HG03558 (cell line): ENCODE measurements around the gene NOTCH1.
"Not testable (repeated sequence)": the region's sequence is repeated elsewhere in the genome, so short reads cannot be mapped to it uniquely, and the experiment has no call there.

Experiments
- ATAC-seq: cut with Tn5 transposase; IDR thresholded peaks from one replicate; pipeline ENCODE4 v1.9.1; 2021; ENCODE audit warnings: moderate number of reproducible peaks; ENCODE audit not compliant: unreplicated experiment; ENCODE audit errors: extremely low read depth

NOTCH1 gene

DNA sequence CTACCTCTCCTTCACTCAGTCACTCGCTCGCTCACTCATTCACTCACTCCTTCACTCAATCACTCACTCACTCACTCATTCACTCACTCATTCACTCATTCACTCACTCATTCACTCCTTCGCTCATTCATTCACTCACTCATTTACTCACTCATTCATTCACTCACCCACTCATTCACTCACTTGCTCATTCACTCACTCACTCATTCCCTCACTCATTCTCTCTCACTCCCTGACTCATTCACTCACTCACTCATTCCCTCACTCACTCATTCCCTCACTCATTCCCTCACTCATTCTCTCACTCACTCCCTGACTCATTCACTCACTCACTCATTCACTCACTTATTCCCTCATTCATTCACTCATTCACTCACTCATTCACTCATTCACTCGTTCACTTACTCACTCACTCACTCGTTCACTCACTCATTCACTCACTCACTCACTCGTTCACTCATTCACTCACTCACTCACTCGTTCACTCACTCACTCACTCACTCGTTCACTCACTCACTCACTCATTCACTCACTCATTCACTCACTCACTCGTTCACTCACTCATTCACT, 33.9 kb upstream of the NOTCH1 start:
- not testable (repeated sequence) for ATAC-seq

DNA sequence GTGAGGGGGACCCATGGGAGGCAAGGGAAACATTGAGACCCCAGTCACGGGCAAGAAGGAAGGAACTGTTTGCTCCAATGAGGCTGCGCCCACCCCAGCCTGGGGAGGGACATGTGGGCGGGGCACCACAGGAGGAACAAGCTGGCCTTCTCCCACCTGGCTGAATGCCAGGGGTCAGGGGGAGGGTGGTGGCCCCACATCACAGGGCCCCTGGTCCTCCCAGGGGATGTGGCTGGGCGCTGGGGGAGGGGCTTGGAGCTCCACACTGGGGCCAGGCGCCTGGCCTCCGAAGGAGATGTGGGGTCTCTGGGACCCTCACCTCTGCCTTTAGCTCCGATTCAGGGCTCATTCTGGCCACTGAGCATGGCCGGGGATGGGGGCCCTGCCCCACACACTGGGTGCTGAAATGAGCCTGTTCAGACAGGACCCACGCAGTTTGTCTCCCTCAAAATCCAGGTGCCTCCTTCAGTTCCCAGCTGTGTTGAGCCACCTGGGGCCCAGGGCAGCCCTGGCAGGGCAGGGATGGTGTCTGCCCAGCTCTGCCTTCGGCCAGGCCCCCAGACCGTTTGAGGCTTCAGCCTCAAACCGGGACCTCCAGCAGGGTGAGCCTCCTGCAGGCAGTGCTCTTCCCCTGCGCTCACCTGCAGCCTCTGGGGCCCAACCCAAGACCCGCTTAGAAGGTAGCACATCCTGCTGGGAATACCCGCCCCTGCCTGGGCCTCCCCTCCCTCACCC, 33.2 kb upstream of the NOTCH1 start:
- ATAC-seq, result no peak

DNA sequence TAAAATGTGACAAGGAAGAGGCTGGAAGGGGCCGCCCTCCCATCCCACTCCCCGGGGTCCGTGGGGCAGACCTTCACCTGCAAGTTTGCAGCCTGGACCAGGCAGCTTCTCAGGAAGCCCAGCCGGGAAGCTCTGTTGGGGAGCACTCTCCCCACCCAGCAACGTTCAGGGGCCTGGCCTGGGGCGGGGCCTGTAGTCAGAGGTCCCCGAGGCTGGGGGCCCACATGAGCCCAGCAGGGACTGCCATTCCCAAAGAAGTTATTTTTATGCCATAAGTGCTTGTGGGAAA, 32.7 kb upstream of the NOTCH1 start:
- ATAC-seq, result no peak

DNA sequence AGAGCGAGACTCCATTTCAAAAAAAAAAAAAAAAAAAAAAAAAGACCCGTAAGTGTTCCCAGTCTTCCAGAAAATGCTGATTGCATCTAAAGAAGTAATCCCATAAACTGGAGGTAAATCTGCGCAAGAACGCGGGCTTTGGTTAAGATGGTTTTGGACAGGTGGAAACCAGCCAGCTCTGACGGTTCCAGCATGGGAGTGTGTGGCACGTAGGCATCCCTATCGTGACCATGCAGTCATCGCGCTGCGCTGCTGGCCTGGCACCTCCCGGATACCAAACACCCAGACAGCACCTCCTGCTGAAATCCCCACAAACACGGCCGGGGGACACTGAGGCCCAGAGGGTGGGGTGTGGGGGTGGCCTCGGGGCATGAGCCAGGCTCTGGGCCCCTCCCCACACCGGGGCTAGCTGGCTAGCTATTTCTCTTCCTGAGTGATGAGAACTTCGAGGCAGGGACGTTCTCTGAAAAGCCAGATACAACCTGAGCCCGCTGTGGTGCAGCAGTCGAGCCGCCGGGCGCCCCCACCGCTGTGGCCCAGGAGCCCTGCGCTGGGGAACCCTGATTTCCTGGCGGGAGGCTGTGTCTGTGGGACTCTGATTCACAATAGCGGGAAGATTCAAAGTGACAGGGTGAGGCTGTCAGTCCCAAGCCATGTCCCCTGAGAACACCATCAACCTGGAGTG, 32.2 kb upstream of the NOTCH1 start:
- no peak for ATAC-seq

DNA sequence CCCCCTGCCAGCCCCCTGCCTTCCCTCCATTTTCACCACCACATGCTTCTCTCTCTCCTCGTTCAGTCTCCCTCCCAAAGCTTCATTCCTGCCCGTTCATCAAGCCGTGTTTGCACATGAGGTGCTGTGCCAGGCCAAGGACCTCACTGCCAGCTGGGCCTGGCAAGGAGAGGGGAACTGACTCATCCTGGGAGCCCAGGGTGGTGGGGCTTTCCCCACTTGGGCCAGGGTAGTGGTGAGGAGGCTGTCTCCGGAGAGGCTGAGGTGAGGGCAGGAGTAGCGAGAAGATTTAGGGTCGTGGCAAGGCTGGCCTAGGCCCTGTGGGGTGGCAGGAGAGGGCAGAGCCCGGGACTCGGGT, 30.4 kb upstream of the NOTCH1 start:
- no peak for ATAC-seq

DNA sequence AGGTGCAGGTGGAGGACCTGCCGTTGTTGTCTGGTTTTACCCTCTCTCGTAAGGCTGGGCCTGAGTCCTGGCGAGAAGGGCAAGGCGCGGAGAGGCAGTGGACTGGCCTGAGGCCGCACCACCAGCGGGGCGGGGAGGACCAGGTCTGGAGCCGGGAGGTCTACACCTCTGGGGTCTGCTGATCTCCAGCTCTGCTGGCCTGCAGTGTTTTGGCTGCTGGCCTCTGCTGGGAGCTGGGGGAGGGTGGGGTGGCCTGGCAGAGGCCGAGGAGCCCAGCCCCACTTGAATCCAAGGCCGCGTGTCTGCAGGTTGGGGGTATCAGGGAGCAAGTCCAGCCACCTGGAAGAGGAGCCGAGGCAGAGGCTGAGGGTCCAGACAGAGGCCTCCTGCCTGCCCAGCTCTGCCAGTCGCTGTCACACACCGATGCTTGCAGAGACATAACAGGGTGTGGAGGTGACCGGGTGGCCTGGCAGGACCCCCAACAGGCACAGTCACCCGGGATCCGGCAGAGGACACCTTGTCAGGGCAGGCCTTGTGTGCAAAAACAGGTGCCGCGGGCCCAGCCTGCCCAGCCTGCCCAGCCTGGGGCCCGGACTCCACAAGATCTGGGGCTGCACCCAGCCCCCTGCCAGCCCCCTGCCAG, 29.9 kb upstream of the NOTCH1 start:
- ATAC-seq, result no peak

DNA sequence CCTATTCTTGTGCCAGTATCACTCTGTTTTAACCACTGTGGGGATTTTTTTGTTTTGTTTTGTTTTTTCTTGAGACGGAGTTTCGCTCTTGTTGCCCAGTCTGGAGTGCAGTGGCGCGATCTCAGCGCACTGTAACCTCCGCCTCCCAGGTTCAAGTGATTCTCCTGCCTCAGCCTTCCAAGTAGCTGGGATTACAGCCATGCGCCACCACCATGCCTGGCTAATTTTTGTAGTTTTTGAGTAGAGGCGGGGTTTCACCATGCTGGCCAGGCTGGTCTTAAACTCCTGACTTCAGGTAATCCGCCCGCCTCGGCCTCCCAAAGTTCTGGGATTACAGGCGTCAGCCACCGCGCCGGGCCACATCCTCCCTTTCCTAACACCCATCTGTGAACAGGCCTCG, 28.8 kb upstream of the NOTCH1 start:
- not testable (repeated sequence) for ATAC-seq

DNA sequence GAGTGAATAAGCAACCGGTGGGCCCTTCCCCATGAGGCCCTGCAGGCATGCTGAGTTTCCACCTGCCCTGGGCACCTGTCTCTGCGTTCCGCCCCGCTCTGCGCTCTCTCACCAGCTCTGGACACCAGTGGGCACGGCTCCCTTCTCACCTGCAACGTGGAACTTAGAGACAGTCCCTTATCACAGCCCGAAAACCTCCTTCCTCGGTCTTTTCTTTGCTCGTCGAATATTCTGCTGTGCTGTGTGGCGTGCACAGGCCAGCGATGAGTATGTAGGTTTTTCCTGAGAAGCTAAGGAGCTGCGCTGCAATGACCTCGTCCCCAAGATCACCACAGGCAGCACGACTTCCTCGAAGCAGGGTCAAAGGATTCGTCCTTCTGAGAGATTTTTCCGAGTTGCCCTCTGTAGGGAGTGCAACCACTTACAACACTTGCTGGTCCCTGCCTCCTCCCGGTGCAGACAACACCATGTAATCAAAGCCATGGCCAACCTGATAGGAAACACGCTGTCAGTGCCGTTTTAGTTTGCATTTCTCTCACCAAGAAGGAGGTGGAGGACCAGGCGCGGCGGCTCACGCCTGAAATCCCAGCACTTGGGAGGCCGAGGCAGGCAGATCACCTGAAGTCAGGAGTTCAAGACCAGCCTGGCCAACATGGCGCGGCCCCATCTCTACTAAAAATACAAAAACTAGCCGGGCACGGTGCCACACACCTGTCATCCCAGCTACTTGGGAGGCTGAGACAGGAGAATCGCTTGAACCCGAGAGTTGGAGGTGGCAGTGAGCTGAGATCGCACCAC, 27.2 kb upstream of the NOTCH1 start:
- no peak for ATAC-seq

DNA sequence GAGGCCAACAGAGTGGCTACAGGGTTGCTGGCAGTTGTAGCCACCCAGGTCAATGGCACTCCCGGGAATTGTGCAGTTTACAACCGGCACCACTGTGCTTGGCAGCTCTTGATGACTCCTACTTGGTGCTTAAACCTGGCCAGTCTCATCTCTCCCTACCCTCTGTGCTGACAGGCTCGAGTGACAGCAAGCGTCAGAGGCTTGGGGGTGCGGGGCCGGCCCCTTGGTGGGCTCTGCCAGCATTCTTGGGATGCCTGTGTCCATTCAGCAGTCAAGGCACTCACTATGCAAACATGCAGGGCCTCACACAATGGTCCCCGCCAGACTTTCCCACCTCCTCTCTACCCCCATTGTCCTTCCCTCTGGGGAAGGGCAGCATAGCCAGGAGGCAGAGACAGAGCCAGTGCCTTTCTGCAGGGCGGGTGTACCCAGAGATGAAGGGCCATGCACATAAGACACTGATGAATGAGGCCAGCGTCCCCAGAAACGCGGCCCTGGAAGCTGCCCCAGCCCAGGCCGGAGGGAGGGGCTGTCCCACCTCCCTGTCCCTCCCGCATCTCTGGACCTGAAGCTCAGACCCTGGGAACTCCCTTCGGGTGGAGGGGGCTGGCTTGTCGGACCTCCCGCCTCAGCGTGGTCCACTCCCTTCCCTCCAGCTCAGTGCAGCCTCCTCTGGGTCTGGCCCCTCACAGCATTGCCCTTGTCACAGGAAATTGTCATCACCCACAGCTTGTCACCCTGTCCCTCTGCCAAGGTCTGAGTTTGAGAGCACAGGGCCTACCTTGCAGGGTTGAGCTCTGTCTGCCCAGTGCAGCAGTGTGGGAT, 26.4 kb upstream of the NOTCH1 start:
- ATAC-seq, result no peak

DNA sequence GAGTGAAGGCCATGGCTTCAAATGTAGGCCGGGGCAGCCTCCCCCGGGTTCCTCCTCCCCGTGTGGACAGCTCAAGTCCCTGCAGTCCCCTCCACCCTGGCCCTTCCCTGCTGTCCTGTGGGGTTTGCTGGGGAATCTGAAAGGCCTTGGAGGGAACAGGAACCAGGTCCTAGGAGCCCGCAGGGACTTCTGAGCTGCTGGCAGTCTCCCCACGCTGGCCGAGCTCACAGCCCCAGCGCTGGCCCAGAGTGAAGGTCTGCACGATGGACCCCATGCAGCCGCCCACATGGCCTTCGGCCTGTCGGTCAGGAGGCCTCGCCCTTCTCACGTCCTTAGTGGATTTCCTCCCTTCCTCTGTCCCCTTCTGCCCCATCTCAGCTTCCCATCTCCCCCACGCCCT, 25.7 kb upstream of the NOTCH1 start:
- no peak for ATAC-seq

DNA sequence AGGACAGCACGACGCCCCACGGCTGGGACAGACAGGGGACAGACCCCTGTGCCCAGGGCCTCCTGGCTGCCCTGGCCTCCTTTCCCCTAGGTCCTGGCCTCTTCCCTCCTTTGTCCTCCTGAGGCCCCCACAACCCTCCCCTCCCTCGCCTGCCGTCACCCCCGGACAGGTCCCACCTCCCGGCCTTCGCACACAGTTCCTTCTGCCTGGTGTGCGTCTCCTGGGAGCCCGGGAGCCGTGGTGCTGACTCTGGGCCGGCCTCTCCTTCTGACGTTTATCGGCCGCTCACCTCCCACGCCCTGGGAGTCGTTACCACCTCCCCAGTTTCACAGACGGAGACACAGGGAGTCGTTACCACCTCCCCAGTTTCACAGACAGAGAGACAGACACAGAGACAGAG, 25.1 kb upstream of the NOTCH1 start:
- ATAC-seq, result no peak

DNA sequence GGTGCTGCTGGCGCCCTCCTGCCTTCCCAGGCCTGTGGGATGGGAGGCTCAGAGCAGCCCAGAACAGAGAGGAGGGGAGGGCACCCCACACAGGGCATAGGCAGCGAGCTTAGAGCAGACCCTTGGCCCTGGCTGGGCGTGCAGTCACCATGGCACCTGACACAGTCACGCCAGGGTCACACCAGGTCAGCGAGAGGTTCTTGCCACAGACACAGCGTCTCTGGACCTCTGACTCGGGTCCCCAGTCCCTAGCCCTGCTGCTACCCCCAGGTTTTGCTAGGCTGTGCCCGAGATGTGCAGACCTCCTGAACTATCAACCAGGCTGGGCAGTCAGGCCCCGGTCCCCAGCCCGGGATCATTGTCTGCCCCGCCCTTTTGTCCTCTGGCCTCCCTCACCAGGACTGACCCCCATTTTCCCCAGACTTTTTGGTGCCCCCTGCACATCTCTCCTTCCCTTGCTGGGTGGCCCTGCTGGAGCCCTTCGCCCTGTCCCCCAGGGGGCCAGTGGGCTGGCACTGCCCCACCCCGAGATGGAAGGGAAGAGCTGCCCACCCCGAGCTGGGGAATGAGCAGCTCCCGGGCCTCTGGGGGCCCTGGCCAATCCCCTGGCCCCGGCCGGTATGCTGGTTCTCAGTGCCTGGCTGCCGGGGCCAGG, 24.5 kb upstream of the NOTCH1 start:
- no peak for ATAC-seq

DNA sequence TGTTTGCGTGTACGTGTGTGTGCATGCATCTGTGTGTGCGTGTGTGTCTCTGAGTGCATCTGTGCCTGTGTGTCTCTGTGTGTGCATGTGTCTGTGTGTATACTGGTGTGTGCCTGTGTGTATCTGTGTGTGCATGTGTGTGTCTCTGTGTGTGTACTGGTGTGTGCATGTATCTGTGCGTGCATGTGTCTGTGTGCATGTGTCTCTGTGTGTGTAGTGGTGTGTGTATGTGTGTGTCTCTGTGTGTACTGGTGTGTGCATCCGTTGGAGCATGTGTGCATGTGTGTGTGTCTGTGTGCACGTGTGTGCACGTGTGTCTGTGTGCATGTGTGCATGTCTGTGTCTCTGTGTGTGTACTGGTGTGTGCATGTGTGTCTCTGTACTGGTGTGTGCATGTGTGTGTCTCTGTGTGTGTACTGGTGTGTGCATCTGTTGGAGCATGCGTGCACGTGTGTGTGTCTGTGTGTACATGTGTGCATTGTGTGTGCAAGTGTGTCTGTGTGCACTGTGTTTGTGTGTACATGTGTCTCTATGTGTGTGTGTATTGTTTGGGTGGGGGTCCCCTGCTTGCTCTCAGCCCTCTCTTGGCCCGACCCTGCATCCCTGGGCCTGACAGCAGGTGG, 23.8 kb upstream of the NOTCH1 start:
- ATAC-seq, result no peak

DNA sequence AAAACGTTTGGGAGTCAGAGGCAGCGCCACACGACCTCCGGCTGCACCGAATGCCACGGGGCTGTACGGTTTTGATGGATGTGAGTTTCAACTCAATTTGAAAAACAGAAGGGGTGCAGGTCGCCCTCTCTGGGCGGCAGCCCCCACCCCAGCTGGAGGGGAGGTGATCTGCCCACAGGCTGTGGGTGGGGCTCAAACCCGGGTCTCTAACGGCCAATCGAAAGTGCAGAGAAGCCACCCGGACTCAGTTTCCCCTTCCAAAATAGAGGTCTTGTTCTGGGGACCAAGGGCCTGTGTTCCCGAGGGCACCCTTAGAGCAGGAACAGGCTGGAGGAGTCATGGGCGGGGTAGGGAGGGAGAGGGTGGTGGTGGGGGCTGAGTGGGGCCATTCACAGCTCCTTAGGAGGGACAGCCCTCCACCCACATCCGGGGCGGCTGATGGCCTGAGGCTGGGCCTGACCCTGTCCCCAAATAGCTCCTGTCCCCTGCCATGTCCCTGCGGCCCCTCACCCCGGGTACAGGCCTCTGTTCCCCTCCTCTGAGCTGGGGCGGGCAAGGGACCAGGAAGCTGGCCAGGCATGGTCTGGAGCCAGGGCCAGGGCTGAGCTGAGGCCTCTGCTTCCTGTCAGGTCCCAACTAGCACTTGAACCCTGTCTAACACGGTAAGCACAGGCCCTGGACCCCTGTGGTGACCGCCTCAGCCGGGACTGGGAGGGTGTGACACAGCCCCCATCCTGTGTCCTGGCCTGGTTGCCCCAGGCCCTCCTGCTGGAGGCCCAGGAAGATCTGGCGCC, 22.6 kb upstream of the NOTCH1 start:
- ATAC-seq, result no peak

DNA sequence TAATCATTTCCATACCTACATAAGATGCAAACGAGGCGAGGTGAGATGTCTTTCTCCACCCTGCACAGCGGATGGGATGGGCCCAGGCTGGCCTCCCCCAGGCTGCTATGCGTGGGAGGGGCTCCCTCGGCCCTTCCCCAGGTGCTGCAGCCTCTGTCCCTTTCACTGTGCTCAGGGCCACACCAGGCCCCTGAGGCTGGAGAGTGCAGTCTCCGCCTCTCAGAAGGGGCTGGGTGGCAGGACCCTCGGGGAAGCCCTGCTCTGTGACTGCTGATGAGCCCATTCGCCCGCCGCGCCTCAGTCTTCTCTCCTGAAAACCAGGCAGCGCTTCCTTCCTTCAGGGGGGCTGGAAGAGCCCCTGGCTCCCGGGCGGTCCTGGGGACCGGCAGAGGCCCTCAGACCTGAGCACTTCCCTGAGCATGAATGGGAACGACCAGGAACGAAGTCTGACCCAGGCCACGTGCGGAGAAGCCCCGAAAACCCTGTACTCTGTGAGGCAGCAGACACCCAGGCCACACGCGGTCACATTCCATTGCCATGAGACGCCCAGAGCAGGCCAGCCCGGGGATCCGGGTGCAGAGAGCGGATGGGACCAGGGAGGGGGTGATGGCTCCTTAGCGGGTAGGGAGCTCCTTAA, 21.9 kb upstream of the NOTCH1 start:
- no peak for ATAC-seq

DNA sequence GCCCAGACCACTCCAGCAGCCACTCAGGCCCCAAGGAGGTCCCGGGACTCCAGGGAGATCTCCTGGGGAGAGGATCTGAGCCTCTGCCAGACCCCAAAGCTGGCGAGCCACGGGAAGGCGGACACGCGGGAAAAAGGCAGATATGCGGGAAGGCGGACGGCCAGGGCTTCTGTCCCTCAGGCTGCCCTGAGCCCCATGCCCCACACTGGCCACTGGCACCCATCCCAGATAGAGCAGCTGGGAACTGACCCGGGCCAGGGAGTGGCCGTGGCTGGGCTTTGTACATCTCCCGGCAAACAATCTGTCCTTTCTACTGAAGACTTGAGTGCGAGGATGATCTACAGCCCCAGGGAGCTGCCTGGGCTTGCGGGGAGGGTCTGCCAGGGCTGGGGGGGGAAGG, 21.1 kb upstream of the NOTCH1 start:
- ATAC-seq, result no peak

DNA sequence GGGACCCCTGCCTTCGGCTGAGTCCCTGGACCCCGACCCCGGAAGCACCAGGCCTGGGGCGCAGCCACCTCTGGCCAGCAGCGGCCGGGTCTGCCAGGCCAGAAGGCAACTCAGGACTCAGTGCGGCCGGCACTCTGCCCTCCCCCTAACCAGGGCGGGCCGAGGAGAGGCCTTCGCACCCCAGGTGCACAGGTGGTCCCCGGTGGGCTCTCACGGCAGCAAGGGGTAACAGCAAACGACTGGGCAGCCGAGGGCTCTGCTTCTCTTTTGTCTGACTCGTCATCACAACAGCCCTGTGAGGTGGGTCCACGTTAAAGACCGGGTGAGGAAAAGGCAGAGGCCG, 20.7 kb upstream of the NOTCH1 start:
- ATAC-seq, result no peak
